DOHH2 (cell line): ENCODE measurements around the gene COLEC11.

Experiments used
- H3F3A ChIP-seq: fragments of 200-600 bp; sonication (generic), shearing (Covaris generic); 2 replicates; pipeline ENCODE4 v1.6.0; 2016; ENCODE audit warnings: antibody characterized with exemption, mild to moderate bottlenecking; ENCODE audit not compliant: control insufficient read depth, insufficient read depth
- H3K27ac ChIP-seq: fragments of 200-600 bp; sonication (generic); 2 replicates; pipeline ENCODE4 v1.5.1; 2014; ENCODE audit warnings: low read depth, mild to moderate bottlenecking, low read length, moderate library complexity
- H3K27me3 ChIP-seq: fragments of 200-600 bp; sonication (generic); 2 replicates; pipeline ENCODE4 v1.6.1; 2014; ENCODE audit warnings: mild to moderate bottlenecking, low read length, mixed read lengths; ENCODE audit not compliant: control insufficient read depth
- H3K36me3 ChIP-seq: fragments of 200-600 bp; sonication (generic); 2 replicates; pipeline ENCODE4 v1.6.1; 2014; ENCODE audit warnings: mild to moderate bottlenecking, low read length, moderate library complexity, mixed read lengths; ENCODE audit not compliant: control insufficient read depth
- H3K4me1 ChIP-seq: fragments of 200-600 bp; sonication (generic); 2 replicates; pipeline ENCODE4 v1.6.1; 2014; ENCODE audit warnings: mild to moderate bottlenecking, low read length, mixed read lengths; ENCODE audit not compliant: control insufficient read depth
- H3K4me2 ChIP-seq: fragments of 200-600 bp; sonication (generic); 2 replicates; pipeline ENCODE4 v1.6.0; 2014; ENCODE audit warnings: mild to moderate bottlenecking, low read length, moderate library complexity
- H3K4me3 ChIP-seq: fragments of 200-600 bp; sonication (generic); 2 replicates; pipeline ENCODE4 v1.5.1; 2014; ENCODE audit warnings: mild to moderate bottlenecking, low read length, mixed read lengths
- H3K79me2 ChIP-seq: fragments of 200-600 bp; sonication (generic); 2 replicates; pipeline ENCODE4 v1.6.1; 2014; ENCODE audit warnings: mild to moderate bottlenecking, low read length, mixed read lengths; ENCODE audit not compliant: control insufficient read depth
- H3K9me2 ChIP-seq: fragments of 200-600 bp; sonication (generic); replicated peaks from 2 replicates; pipeline ENCODE4 v1.6.1; 2014; ENCODE audit warnings: mild to moderate bottlenecking, low read length, mixed read lengths; ENCODE audit not compliant: control insufficient read depth
- H3K9me3 ChIP-seq: fragments of 200-600 bp; sonication (generic); 2 replicates; pipeline ENCODE4 v1.6.1; 2014; ENCODE audit warnings: antibody characterized with exemption, low read length, mixed read lengths; ENCODE audit not compliant: control insufficient read depth, insufficient read depth
- H4K20me1 ChIP-seq: fragments of 200-600 bp; sonication (generic); 2 replicates; pipeline ENCODE4 v1.6.0; 2014; ENCODE audit warnings: low read depth, mild to moderate bottlenecking, antibody characterized with exemption, low read length, moderate library complexity; ENCODE audit not compliant: control insufficient read depth, insufficient read depth
- EZH2phosphoT487 ChIP-seq: fragments of 200-600 bp; sonication (generic); IDR thresholded peaks from 2 replicates; pipeline ENCODE4 v1.6.1; 2017; ENCODE audit warnings: borderline replicate concordance, mild to moderate bottlenecking, antibody characterized with exemption, low read length, moderate library complexity, mixed read lengths
- TF ChIP-seq, protein P1 (sequence below): fragments of 200-600 bp; sonication (generic); IDR thresholded peaks from one replicate; pipeline ENCODE4 v1.5.1; 2014; ENCODE audit warnings: antibody characterized with exemption, mild to moderate bottlenecking, low read depth, low read length; ENCODE audit not compliant: poor library complexity, severe bottlenecking

Gene COLEC11

DNA sequence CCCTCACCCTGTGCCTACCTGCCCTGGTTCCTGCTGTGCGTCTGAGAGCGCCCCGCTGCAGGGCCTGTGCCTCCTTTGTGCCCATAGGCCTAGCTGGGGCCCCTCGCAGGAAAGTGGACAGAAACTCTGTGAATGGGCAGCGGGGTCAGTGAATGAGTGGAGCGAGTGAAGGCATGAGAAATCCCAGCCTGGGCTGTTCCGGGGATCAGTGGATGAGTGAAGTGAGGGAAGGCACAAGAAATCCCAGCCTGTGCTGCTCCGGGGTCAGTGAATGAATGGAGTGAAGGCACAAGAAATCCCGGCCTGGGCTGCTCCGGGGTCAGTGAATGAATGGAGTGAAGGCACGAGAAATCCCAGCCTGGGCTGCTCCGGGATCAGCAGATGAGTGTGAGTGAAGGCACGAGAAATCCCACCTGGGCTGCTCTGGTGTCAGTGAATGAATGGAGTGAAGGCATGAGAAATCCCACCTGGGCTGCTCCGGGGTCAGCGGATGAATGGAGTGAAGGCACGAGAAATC lies 2.0 kb downstream of the COLEC11 start:
- no peak for TF ChIP-seq EZH2phosphoT487
- TF ChIP-seq, protein P1, sequence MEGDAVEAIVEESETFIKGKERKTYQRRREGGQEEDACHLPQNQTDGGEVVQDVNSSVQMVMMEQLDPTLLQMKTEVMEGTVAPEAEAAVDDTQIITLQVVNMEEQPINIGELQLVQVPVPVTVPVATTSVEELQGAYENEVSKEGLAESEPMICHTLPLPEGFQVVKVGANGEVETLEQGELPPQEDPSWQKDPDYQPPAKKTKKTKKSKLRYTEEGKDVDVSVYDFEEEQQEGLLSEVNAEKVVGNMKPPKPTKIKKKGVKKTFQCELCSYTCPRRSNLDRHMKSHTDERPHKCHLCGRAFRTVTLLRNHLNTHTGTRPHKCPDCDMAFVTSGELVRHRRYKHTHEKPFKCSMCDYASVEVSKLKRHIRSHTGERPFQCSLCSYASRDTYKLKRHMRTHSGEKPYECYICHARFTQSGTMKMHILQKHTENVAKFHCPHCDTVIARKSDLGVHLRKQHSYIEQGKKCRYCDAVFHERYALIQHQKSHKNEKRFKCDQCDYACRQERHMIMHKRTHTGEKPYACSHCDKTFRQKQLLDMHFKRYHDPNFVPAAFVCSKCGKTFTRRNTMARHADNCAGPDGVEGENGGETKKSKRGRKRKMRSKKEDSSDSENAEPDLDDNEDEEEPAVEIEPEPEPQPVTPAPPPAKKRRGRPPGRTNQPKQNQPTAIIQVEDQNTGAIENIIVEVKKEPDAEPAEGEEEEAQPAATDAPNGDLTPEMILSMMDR, result no peak
- H3F3A ChIP-seq, result no peaks in the 10 kb centered on the region

DNA sequence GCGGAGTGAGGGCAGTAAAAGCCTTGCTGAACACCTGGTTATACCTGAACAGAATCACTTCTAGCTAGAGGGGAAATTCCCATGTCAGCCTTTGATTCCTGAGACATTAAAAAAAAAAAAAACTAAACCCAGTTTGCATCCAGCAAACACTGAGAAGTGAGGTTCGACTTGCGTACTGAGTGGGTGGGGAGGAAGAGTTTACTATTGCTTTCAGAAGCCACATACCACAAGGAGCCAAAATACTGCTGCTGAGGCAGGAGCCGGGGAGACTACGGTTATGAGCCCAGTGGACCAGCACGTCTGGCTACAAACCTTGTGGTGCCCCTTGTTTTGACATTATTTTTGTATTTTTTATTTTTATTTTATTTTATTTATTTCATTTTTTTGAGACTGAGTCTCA lies 2.7 kb downstream of the COLEC11 start:
- Histone ChIP-seq H3K9me3 (no peaks in the 10 kb centered on the region), H3K27me3 (no peaks in the 10 kb centered on the region), H3K27ac (no peak overlapping the region), H3K9me2 (no peaks in the 10 kb centered on the region), H3K36me3 (no peaks in the 10 kb centered on the region), H3K4me2 (no peak overlapping the region), H3K4me3 (no peak overlapping the region), H3F3A (no peaks in the 10 kb centered on the region), H4K20me1 (no peaks in the 10 kb centered on the region), H3K4me1 (no peaks in the 10 kb centered on the region), H3K79me2 (no peaks in the 10 kb centered on the region)
- TF ChIP-seq EZH2phosphoT487, result no peak
- TF ChIP-seq, protein P1, result no peak

More for the DNA sequence above, 2.0 kb downstream of the COLEC11 start:
- no peak overlapping the region for H3K4me2 ChIP-seq
- no peaks in the 10 kb centered on the region for H3K36me3 ChIP-seq
- no peaks in the 10 kb centered on the region for H3K9me2 ChIP-seq
- no peaks in the 10 kb centered on the region for H3K4me1 ChIP-seq
- H3K4me3 ChIP-seq, result no peak overlapping the region
- no peaks in the 10 kb centered on the region for H3K27me3 ChIP-seq
- H4K20me1 ChIP-seq, result no peaks in the 10 kb centered on the region
- H3K79me2 ChIP-seq, result no peaks in the 10 kb centered on the region
- no peak overlapping the region for H3K27ac ChIP-seq
- H3K9me3 ChIP-seq, result no peaks in the 10 kb centered on the region

DNA sequence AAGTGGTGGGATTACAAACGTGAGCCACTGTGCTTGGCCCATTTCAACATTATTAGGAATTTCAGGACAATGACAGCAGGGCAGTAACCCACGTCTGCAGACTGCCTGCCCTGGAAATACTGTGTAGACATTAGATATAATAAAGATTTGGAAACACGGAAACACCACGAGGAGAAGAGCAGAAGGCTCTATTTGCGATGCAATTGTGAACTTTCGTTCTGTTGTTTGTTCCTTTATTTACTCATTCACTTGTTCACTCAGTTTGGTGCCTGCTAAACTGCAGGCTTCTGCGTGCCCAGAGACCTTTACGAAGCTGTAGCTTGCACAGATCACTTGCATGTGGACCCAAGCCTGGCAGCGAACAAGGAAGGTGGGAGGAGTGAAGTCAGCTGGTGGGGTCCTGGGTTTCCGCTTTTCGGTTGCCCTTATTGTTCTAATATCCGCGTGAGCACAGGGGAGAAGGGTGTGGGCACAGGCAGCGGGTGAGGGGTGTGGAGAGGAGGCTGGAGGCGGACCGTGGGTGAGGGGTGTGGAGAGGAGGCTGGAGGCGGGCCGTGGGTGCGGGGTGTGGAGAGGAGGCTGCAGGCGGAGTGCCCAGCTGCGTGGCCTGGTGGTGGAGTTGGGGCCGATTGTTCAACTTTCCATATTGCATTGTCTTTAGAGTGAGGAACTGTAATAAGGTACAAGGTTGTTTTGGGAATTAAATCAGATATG lies 3.4 kb downstream of the COLEC11 start:
- Histone ChIP-seq H3K4me2 (no peak overlapping the region), H3K9me2 (no peaks in the 10 kb centered on the region), H3K4me3 (no peak overlapping the region), H3K27ac (no peak overlapping the region), H3K4me1 (no peaks in the 10 kb centered on the region), H3K36me3 (no peaks in the 10 kb centered on the region), H4K20me1 (no peaks in the 10 kb centered on the region), H3F3A (no peaks in the 10 kb centered on the region), H3K27me3 (no peaks in the 10 kb centered on the region), H3K79me2 (no peaks in the 10 kb centered on the region), H3K9me3 (no peaks in the 10 kb centered on the region)
- TF ChIP-seq EZH2phosphoT487, result no peak
- TF ChIP-seq, protein P1, result no peak
